Measurements from ENCODE around the gene CFB. TPM values are rescaled to one million over a fixed set of nuclear protein-coding genes. Genes with fewer than 3 reads are reported as not detected.

CFB gene
- total and polyA plus RNA-seq, 9 of the 15 experiments (the other 6 are each of a cell fraction or from before 2014, with no cell fraction given): 0.08 to 0.91 (median 0.22) TPM; not detected in 4

DNA sequence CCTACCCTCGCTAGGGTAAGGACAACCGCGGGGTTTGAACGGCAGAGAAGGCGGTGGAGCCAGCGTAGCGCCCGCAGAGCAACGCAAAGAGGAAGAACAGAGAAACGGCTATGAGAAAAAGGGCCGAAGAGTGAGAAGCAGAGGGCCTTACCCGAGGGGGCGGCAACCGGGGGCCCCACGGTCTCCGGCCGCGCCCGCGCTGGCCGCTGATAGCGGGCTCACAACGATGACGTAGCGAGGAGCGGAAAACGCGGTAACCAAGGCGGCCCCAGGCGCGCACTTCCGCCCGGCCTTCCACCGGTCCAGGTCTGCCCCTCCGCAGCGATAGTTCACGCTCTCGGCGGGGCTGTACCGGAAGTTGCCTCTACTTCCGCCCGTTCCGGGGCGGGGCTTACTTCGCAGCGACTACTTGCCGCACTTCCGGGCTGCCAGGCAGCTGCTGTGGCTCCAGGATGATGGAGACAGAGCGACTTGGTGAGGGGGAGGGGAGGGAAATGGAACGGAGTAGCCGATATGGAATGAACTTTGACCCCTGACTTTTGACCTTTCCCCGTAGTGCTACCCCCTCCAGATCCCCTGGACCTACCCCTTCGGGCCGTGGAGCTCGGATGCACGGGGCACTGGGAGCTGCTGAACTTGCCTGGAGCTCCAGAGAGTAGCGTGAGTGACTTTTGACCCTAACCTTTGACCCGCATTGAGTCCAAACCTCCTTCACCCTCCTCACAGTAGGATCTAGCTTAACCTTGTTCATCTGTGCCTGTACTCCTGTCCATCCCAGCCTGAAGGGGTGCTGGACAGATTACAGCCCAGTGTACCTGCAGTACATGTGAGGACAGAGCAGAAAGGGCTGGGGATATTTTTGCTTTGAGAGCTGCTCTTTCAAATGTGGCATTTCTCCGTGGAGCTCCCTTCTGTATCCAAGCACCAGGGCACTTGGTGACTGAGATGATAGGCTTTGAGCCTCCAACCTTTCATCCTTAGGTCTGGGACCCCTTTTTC lies 13.1 kb downstream of the CFB start, which contains the start of the genes NELFE and SKIC2 (continued):
- TF ChIP-seq GABPB1 (CRISPR knock-in tag; IDR thresholded peaks at IDR 0.05): peak; percentile 99
- TF ChIP-seq, protein P1, sequence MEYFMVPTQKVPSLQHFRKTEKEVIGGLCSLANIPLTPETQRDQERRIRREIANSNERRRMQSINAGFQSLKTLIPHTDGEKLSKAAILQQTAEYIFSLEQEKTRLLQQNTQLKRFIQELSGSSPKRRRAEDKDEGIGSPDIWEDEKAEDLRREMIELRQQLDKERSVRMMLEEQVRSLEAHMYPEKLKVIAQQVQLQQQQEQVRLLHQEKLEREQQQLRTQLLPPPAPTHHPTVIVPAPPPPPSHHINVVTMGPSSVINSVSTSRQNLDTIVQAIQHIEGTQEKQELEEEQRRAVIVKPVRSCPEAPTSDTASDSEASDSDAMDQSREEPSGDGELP (CRISPR knock-in tag; IDR thresholded peaks at IDR 0.05; ENCODE audit: borderline replicate concordance): peak; percentile 98
- TF ChIP-seq, protein P2, sequence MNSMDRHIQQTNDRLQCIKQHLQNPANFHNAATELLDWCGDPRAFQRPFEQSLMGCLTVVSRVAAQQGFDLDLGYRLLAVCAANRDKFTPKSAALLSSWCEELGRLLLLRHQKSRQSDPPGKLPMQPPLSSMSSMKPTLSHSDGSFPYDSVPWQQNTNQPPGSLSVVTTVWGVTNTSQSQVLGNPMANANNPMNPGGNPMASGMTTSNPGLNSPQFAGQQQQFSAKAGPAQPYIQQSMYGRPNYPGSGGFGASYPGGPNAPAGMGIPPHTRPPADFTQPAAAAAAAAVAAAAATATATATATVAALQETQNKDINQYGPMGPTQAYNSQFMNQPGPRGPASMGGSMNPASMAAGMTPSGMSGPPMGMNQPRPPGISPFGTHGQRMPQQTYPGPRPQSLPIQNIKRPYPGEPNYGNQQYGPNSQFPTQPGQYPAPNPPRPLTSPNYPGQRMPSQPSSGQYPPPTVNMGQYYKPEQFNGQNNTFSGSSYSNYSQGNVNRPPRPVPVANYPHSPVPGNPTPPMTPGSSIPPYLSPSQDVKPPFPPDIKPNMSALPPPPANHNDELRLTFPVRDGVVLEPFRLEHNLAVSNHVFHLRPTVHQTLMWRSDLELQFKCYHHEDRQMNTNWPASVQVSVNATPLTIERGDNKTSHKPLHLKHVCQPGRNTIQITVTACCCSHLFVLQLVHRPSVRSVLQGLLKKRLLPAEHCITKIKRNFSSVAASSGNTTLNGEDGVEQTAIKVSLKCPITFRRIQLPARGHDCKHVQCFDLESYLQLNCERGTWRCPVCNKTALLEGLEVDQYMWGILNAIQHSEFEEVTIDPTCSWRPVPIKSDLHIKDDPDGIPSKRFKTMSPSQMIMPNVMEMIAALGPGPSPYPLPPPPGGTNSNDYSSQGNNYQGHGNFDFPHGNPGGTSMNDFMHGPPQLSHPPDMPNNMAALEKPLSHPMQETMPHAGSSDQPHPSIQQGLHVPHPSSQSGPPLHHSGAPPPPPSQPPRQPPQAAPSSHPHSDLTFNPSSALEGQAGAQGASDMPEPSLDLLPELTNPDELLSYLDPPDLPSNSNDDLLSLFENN (IDR thresholded peaks at IDR 0.05; ENCODE audit: low read depth in 2 of 2, low read length in 2 of 2): no peak; a peak in 1 of 4 replicates
- no peak for TF ChIP-seq SLC30A9 (CRISPR knock-in tag; IDR thresholded peaks at IDR 0.05)
- TF ChIP-seq, protein P3, sequence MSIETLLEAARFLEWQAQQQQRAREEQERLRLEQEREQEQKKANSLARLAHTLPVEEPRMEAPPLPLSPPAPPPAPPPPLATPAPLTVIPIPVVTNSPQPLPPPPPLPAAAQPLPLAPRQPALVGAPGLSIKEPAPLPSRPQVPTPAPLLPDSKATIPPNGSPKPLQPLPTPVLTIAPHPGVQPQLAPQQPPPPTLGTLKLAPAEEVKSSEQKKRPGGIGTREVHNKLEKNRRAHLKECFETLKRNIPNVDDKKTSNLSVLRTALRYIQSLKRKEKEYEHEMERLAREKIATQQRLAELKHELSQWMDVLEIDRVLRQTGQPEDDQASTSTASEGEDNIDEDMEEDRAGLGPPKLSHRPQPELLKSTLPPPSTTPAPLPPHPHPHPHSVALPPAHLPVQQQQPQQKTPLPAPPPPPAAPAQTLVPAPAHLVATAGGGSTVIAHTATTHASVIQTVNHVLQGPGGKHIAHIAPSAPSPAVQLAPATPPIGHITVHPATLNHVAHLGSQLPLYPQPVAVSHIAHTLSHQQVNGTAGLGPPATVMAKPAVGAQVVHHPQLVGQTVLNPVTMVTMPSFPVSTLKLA (conservative IDR thresholded peaks at IDR 0.05): peak; percentile 96 to 99
- no peak for TF ChIP-seq SMARCA5 (IDR thresholded peaks at IDR 0.05)
- no peak for TF ChIP-seq HEY1 (CRISPR knock-in tag; IDR thresholded peaks at IDR 0.05; ENCODE audit: borderline replicate concordance)
- 0 out of 2 replicates have a peak, but pooled peaks have one; percentile 54 for TF ChIP-seq ZHX1 (conservative IDR thresholded peaks at IDR 0.05; ENCODE audit: low read length)
- TF ChIP-seq MEF2A (IDR thresholded peaks at IDR 0.05; ENCODE audit: control insufficient read depth, low read depth, low read length): no peak
- no peak for TF ChIP-seq CHCHD3 (CRISPR knock-in tag; IDR thresholded peaks at IDR 0.05)
- TF ChIP-seq KLF6 (CRISPR knock-in tag; IDR thresholded peaks at IDR 0.05; ENCODE audit: borderline replicate concordance): peak; percentile 93
- TF ChIP-seq SMARCB1 (IDR thresholded peaks at IDR 0.05; ENCODE audit: insufficient read length, low read depth): no peak
- 0 out of 2 replicates have a peak, but pooled peaks have one; percentile 41 for TF ChIP-seq ZNF740 (CRISPR knock-in tag; IDR thresholded peaks at IDR 0.05)
- peak in 1 of 2 experiments; percentile 54; a peak in 1 of 4 replicates for TF ChIP-seq ZNF740 (tag; IDR thresholded peaks at IDR 0.05)
- TF ChIP-seq MTF1 (CRISPR knock-in tag; IDR thresholded peaks at IDR 0.05; ENCODE audit: borderline replicate concordance): peak; percentile 72; the same call in 1 of the 2 replicates
